Measurements from ENCODE around the gene ATR. TPM values are rescaled to one million over a fixed set of nuclear protein-coding genes. Genes with fewer than 3 reads are reported as not detected.
"Not testable (repeated sequence)": the region's sequence is repeated elsewhere in the genome, so short reads cannot be mapped to it uniquely, and the experiment has no call there.

Gene ATR
- total RNA-seq, 3 donors from 2014 or later (not counting 1 experiment from before 2014, with no cell fraction given) = 39.9 to 47.9 (median 45.8) TPM

- intact Hi-C loops (cut with micrococcal nuclease) = no loop called here
- H3K4me1 Mint-ChIP-seq = peaks cover 13 to 15% of the 10 kb centered on the region in 2 donors
- no peaks in the 10 kb centered on the region for H3K36me3 ChIP-seq (ENCODE audit: control insufficient read depth, insufficient read depth, low read length)
- H3K27me3 Mint-ChIP-seq (ENCODE audit: low read depth in 2 of 2) = no peaks in the 10 kb centered on the region
- H3K36me3 Mint-ChIP-seq = no peaks in the 10 kb centered on the region
- H3K4me3 Mint-ChIP-seq = no peak overlapping the region
- ATAC-seq = no peak
- no peaks in the 10 kb centered on the region for H3K4me1 ChIP-seq (ENCODE audit: control insufficient read depth, insufficient read depth, low read length)
- DNase-seq = no peak
- H3K9me3 Mint-ChIP-seq = no peaks in the 10 kb centered on the region
- no peak overlapping the region for H3K27ac Mint-ChIP-seq
- H3K4me3 ChIP-seq (ENCODE audit: low read length) = no peak overlapping the region
- H3K27me3 ChIP-seq (ENCODE audit: control insufficient read depth, insufficient read depth, low read length) = no peaks in the 10 kb centered on the region
- H3K27ac ChIP-seq (ENCODE audit: low read length) = no peak overlapping the region
- H3K9me3 ChIP-seq (ENCODE audit: control insufficient read depth, insufficient read depth, low read length) = no peaks in the 10 kb centered on the region
- WGBS (ENCODE audit: insufficient coverage) = 95% methylated on average over 1 of the region's 1 CpG
- TF ChIP-seq, protein P1, sequence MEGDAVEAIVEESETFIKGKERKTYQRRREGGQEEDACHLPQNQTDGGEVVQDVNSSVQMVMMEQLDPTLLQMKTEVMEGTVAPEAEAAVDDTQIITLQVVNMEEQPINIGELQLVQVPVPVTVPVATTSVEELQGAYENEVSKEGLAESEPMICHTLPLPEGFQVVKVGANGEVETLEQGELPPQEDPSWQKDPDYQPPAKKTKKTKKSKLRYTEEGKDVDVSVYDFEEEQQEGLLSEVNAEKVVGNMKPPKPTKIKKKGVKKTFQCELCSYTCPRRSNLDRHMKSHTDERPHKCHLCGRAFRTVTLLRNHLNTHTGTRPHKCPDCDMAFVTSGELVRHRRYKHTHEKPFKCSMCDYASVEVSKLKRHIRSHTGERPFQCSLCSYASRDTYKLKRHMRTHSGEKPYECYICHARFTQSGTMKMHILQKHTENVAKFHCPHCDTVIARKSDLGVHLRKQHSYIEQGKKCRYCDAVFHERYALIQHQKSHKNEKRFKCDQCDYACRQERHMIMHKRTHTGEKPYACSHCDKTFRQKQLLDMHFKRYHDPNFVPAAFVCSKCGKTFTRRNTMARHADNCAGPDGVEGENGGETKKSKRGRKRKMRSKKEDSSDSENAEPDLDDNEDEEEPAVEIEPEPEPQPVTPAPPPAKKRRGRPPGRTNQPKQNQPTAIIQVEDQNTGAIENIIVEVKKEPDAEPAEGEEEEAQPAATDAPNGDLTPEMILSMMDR (IDR thresholded peaks at IDR 0.05) = no peak
Measured at GRCh38 chr3:142611206-142611605, 32.7 kb upstream of the ATR start.

- Histone ChIP-seq H3K27ac (ENCODE audit: low read length) (no peak overlapping the region), H3K4me3 (ENCODE audit: low read length) (no peak overlapping the region), H3K27me3 (ENCODE audit: control insufficient read depth, insufficient read depth, low read length) (no peaks in the 10 kb centered on the region), H3K36me3 (ENCODE audit: control insufficient read depth, insufficient read depth, low read length) (no peaks in the 10 kb centered on the region), H3K4me1 (ENCODE audit: control insufficient read depth, insufficient read depth, low read length) (no peaks in the 10 kb centered on the region), H3K9me3 (ENCODE audit: control insufficient read depth, insufficient read depth, low read length) (no peaks in the 10 kb centered on the region)
- Mint-ChIP-seq H3K9me3 (no peaks in the 10 kb centered on the region), H3K36me3 (no peaks in the 10 kb centered on the region), H3K4me3 (no peak overlapping the region), H3K4me1 (no peaks in the 10 kb centered on the region), H3K27ac (no peak overlapping the region), H3K27me3 (ENCODE audit: low read depth in 2 of 2) (no peaks in the 10 kb centered on the region)
- TF ChIP-seq, protein P1 (IDR thresholded peaks at IDR 0.05) = no peak
- no peak for DNase-seq
- 76% methylated on average over 1 of the region's 1 CpG for WGBS (ENCODE audit: insufficient coverage)
- intact Hi-C loops (cut with micrococcal nuclease) = no loop called here
- ATAC-seq = no peak
Measured at GRCh38 chr3:142609136-142609535, 30.6 kb upstream of the ATR start.

GRCh38 chr3:142608631-142609030, 30.1 kb upstream of the ATR start:
- DNase-seq (no peak), ATAC-seq (no peak)
- no peaks in the 10 kb centered on the region for H3K4me1 Mint-ChIP-seq
- Histone ChIP-seq H3K4me1 (ENCODE audit: control insufficient read depth, insufficient read depth, low read length) (no peaks in the 10 kb centered on the region), H3K4me3 (ENCODE audit: low read length) (no peak overlapping the region), H3K27ac (ENCODE audit: low read length) (no peak overlapping the region), H3K27me3 (ENCODE audit: control insufficient read depth, insufficient read depth, low read length) (no peaks in the 10 kb centered on the region), H3K36me3 (ENCODE audit: control insufficient read depth, insufficient read depth, low read length) (no peaks in the 10 kb centered on the region), H3K9me3 (ENCODE audit: control insufficient read depth, insufficient read depth, low read length) (no peaks in the 10 kb centered on the region)
- WGBS (ENCODE audit: insufficient coverage) = 94% methylated on average over 1 of the region's 1 CpG
- no peaks in the 10 kb centered on the region for H3K36me3 Mint-ChIP-seq
- H3K27ac Mint-ChIP-seq = no peak overlapping the region
- intact Hi-C loops (cut with micrococcal nuclease) = no loop called here
- TF ChIP-seq, protein P1 (IDR thresholded peaks at IDR 0.05) = no peak
- H3K27me3 Mint-ChIP-seq (ENCODE audit: low read depth in 2 of 2) = no peaks in the 10 kb centered on the region
- no peaks in the 10 kb centered on the region for H3K9me3 Mint-ChIP-seq
- H3K4me3 Mint-ChIP-seq = no peak overlapping the region

DNA sequence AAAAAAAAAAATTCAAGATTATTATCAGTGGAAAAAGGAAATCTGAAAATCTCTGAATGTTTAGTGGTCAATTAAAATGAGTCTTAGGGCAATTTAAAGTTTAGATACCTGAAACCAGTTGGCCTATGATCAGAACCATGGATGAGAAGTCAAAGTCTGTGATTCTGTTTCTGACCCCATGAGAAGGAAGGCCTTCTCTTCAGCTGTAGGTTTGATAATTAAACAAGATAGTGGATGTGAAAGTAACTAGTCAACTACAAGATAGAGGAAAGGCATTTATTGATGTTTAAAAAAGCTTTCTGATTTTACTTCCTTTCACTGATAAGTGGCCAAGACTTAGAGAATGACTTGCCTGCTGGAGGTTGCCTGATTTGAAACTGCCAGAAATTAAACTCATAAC, 26.4 kb upstream of the ATR start:
- no peaks in the 10 kb centered on the region for H3K27me3 ChIP-seq (ENCODE audit: control insufficient read depth, insufficient read depth, low read length)
- TF ChIP-seq, protein P1 (IDR thresholded peaks at IDR 0.05) = no peak
- no peak overlapping the region for H3K4me3 ChIP-seq (ENCODE audit: low read length)
- Mint-ChIP-seq H3K4me3 (no peak overlapping the region), H3K9me3 (no peaks in the 10 kb centered on the region), H3K27ac (no peak overlapping the region), H3K36me3 (no peaks in the 10 kb centered on the region), H3K27me3 (ENCODE audit: low read depth in 2 of 2) (no peaks in the 10 kb centered on the region), H3K4me1 (no peaks in the 10 kb centered on the region)
- H3K4me1 ChIP-seq (ENCODE audit: control insufficient read depth, insufficient read depth, low read length) = no peaks in the 10 kb centered on the region
- no peak for ATAC-seq
- DNase-seq = no peak
- no peaks in the 10 kb centered on the region for H3K36me3 ChIP-seq (ENCODE audit: control insufficient read depth, insufficient read depth, low read length)
- intact Hi-C loops (cut with micrococcal nuclease) = no loop called here
- no peaks in the 10 kb centered on the region for H3K9me3 ChIP-seq (ENCODE audit: control insufficient read depth, insufficient read depth, low read length)
- H3K27ac ChIP-seq (ENCODE audit: low read length) = no peak overlapping the region

GRCh38 chr3:142603386-142603705, 24.8 kb upstream of the ATR start:
- 91% methylated on average over 7 of the region's 7 CpGs for WGBS (ENCODE audit: insufficient coverage)
- H3K27ac ChIP-seq (ENCODE audit: low read length); intact Hi-C loops (cut with micrococcal nuclease); H3K4me3 Mint-ChIP-seq; H3K27ac Mint-ChIP-seq; ATAC-seq; H3K36me3 ChIP-seq (ENCODE audit: control insufficient read depth, insufficient read depth, low read length); H3K36me3 Mint-ChIP-seq; H3K4me1 ChIP-seq (ENCODE audit: control insufficient read depth, insufficient read depth, low read length); H3K4me1 Mint-ChIP-seq; H3K9me3 Mint-ChIP-seq; H3K27me3 ChIP-seq (ENCODE audit: control insufficient read depth, insufficient read depth, low read length); H3K27me3 Mint-ChIP-seq (ENCODE audit: low read depth in 2 of 2); H3K4me3 ChIP-seq (ENCODE audit: low read length); H3K9me3 ChIP-seq (ENCODE audit: control insufficient read depth, insufficient read depth, low read length); DNase-seq: not testable (repeated sequence)

Measured in natural killer cell (primary cell).